Activated T-helper 1 cell treated with anti-CD3 and anti-CD28 coated beads, Interleukin-2, amount 50 U/mL, for 16 hours (primary cell): ENCODE results near the gene CCND1.
"Not testable (repeated sequence)": the region's sequence is repeated elsewhere in the genome, so short reads cannot be mapped to it uniquely, and the experiment has no call there.

ENCODE experiments used
- DNase-seq, 2 donors: peaks; one replicate each; pipeline ENCODE4 v3.0.0-alpha.2; 2020; ENCODE audit warnings: low read depth in 1 of 2, low spot score in 1 of 2

CCND1 gene

GRCh38 chr11:69687969-69688771, 47.2 kb downstream of the CCND1 start:
- not testable (repeated sequence) for DNase-seq

DNA sequence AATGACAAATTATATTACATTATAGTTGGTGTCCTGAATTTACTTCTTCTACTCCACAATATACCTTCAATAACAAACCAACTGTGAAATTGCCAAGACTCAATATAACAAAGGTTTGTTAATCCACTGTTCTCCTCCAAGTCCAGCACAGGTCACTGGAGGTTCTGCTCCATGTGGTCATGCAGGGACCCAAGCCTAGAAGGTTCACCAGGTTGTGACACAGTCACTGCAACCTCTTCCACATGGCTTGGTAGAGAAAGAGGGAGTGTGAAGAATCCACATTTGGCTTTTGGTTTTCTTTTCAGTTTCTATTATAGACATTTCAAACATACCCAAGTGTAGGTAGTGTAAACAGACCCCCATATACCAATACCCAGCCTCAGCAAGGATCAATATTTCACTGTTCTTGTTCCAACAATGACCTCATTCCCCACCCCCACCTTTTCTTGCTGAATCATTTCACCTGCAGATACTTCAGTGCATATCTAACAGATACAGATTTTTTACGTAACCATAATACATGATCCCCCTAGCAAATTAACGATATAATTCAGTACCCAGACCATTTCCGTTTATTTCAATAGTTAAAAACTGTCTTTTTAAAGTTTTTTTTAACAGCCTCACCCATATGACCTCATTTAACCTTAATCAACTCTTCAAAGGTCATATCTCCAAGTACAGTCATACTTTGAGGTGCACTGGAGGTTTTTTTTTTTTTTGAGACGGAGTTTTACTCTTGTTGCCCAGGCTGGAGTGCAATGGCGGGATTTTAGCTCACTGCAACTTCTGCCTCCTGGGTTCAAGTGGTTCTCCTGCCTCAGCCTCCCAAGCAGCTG, 48.7 kb downstream of the CCND1 start:
- DNase-seq, result no peak

DNA sequence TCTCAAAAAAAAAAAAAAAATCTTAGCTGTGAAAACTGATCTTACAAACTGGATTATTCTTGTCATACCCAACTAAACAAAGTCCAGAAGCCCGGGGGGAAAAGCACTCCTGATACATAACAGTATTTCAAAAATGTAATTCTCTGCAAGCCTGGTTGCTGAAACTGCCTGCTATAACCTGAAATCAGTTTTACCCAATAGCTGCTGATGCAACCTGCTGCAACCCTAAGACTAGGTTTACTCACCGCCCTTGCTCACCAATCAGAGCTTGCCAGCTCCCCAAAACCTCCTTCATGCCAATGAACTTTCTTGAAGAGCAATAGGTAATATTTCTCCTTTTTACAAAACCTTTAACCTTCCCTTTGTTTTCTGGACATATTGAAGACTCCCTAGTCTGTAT, 50.5 kb downstream of the CCND1 start:
- DNase-seq, result no peak

- no peak for DNase-seq
These were observed 51.5 kb downstream of the CCND1 start for GRCh38 chr11:69692422-69692821.

- no peak for DNase-seq
These were observed 53.8 kb downstream of the CCND1 start for GRCh38 chr11:69694781-69695180.

- DNase-seq, result no peak
These were observed 54.6 kb downstream of the CCND1 start for GRCh38 chr11:69695581-69695980.

DNA sequence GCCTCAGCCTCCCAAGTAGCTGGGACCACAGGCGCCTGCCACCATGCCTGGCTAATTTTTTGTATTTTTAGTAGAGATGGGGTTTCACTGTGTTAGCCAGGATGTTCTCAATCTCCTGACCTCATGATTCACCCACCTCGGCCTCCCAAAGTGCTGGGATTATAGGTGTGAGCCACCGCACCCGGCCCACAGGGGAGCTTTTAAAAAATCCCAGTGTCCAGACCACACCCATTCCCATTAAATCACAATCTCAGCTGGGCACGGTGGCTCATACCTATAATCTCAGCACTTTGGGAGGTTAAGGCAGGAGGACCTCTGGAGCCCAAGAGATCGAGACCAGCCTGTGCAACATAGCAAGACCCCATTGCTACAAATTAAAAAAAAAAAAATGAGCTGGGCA, 55.0 kb downstream of the CCND1 start:
- DNase-seq, result not testable (repeated sequence)

- no peak for DNase-seq
These were observed 56.0 kb downstream of the CCND1 start for GRCh38 chr11:69696749-69697468.

DNA sequence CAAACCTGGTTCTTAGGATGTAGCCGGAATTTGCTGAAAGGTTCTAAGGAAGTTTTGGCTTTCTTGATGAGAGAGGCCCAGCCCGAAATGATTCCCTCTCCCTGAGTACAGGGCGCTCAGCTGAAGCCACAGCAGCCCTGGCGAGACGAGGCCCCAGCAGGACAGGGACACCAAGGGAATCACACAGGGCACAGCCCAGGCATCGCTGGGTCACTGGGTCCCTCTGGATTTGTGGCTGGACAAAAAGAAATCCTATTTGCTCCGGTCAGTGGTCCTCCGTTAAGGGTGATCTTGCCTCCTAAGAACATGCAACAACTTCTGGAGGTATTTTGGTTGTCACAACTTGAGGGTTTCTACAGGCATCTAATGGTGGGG, 56.5 kb downstream of the CCND1 start:
- DNase-seq, result no peak

GRCh38 chr11:69697861-69698260, 56.9 kb downstream of the CCND1 start:
- DNase-seq, result no peak

- DNase-seq, result no peak
These were observed 57.4 kb downstream of the CCND1 start for GRCh38 chr11:69698362-69698761.

GRCh38 chr11:69699213-69699612, 58.3 kb downstream of the CCND1 start:
- DNase-seq, result no peak

GRCh38 chr11:69700278-69701140, 59.6 kb downstream of the CCND1 start:
- DNase-seq, result no peak

GRCh38 chr11:69702239-69702691, 61.3 kb downstream of the CCND1 start:
- DNase-seq, result no peak

- DNase-seq, result no peak
These were observed 62.0 kb downstream of the CCND1 start for GRCh38 chr11:69702769-69703452.

GRCh38 chr11:69703453-69703767, 62.5 kb downstream of the CCND1 start:
- no peak for DNase-seq
